Loucy (cell line): Measurements from ENCODE around the gene HOXB1.

Experiments used
- CTCF ChIP-seq: fragments of 200-600 bp; sonication (generic); conservative IDR thresholded peaks from 2 replicates; pipeline ENCODE4 v1.5.1; 2014; ENCODE audit warnings: mild to moderate bottlenecking, antibody characterized with exemption, low read length
- EZH2phosphoT487 ChIP-seq: fragments of 200-600 bp; IDR thresholded peaks from 2 replicates; pipeline ENCODE4 v1.6.1; 2018; ENCODE audit warnings: antibody characterized with exemption, mild to moderate bottlenecking, moderate library complexity, borderline replicate concordance

DNA sequence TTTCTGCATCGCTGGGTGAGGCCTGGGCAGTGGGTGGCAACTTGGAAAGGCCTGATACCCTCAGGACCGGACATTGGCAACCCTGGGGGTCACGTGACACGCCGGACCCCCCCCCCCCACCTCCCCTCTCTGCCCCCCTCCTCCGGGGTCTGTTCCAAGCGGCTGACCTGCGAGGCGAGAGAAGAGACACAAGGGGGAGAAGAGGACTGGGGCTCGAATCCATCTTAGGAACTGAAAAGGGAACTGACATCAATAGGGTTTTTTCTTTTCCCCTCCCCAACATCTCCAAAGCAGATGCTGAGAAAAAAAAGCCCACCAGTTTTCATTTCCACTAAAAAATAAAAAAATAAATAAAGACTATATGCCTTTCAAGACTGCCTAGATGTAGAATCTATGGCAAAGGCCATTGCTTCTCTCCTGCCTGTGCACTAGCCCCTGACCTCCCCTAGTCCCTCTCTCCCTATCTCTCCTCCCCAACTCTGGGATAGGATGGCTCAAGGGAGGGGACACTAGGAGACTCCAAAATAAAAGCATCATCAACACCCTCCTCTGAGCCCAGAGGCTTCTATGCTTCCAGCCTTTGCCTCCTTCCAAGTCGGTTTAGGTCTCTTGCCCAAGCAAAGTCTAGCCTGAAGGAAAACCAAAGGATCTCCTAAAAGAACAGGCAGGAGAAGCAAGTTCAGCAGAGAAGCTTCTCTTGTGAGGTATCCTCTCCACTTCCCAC is 21.8 kb upstream of the HOXB1 start:
- TF ChIP-seq CTCF (no peak), EZH2phosphoT487 (no peak)
